Coronary artery (tissue), 2 donors: Measurements from ENCODE around the gene FSIP2.

Experiments
- DNase-seq: peaks from one replicate; pipeline ENCODE4 v3.0.0-alpha.2; 2017; ENCODE audit warnings: low spot score
- H3K27ac ChIP-seq, 2 donors: fragments of 200-600 bp; sonication (generic); one replicate each; pipeline ENCODE4 v1.5.1; 2016 to 2019
- H3K4me3 ChIP-seq: fragments of 200-600 bp; sonication (generic); 2 replicates; pipeline ENCODE4 v1.5.1; 2016; ENCODE audit warnings: mild to moderate bottlenecking, moderate library complexity
- TF ChIP-seq, protein P1 (sequence below): fragments of 200-600 bp; sonication (generic); IDR thresholded peaks from one replicate; pipeline ENCODE4 v1.5.1; 2019; ENCODE audit warnings: antibody characterized with exemption

The FSIP2 gene

GRCh38 chr2:185806783-185807182, 68.2 kb downstream of the FSIP2 start:
- Histone ChIP-seq H3K27ac (no peak overlapping the region), H3K4me3 (no peak overlapping the region)
- no peak for DNase-seq
- TF ChIP-seq, protein P1, sequence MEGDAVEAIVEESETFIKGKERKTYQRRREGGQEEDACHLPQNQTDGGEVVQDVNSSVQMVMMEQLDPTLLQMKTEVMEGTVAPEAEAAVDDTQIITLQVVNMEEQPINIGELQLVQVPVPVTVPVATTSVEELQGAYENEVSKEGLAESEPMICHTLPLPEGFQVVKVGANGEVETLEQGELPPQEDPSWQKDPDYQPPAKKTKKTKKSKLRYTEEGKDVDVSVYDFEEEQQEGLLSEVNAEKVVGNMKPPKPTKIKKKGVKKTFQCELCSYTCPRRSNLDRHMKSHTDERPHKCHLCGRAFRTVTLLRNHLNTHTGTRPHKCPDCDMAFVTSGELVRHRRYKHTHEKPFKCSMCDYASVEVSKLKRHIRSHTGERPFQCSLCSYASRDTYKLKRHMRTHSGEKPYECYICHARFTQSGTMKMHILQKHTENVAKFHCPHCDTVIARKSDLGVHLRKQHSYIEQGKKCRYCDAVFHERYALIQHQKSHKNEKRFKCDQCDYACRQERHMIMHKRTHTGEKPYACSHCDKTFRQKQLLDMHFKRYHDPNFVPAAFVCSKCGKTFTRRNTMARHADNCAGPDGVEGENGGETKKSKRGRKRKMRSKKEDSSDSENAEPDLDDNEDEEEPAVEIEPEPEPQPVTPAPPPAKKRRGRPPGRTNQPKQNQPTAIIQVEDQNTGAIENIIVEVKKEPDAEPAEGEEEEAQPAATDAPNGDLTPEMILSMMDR: no peak

- no peak for DNase-seq
- TF ChIP-seq, protein P1: no peak
- H3K27ac ChIP-seq: no peak overlapping the region
- H3K4me3 ChIP-seq: no peak overlapping the region
Observed at GRCh38 chr2:185807351-185807750, 68.7 kb downstream of the FSIP2 start.

DNA sequence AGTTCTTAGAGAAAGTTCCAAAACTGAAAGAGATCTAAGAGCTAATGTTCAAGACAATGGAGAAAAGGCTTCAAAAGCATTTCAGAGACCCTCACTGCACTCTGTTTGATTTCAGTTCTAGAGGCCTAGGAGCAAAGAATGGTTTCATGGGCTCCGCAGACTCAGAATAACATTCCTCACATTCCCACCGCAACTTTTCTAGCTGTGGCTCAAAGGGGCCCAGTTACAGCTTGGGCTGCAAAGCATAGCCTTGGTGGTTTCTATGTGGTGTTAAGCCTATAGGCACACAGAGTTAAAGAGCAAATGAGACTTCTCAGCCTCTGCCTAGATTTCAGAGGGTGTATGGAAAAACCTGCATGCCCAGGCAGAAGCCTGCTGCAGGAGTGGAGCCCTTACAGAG, 73.0 kb downstream of the FSIP2 start:
- Histone ChIP-seq H3K27ac (no peak overlapping the region), H3K4me3 (no peak overlapping the region)
- TF ChIP-seq, protein P1: no peak
- no peak for DNase-seq

DNA sequence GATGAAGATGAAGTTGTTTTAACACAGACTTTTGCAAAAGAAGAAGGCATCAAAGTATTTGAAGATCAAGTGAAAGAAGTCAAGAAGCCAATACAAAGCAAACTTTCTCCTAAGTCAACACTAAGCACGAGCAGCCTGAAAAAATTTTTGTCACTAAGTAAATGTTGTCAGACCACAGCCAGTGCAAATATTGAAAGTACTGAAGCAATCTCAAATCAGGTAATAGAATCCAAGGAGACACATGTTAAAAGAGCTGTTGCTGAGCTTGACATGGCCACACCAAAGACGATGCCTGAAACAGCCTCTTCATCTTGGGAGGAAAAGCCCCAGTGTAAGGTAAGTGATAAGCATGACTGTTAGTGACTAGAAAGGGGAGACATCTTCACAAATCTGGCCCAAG, 75.1 kb downstream of the FSIP2 start:
- no peak for DNase-seq
- Histone ChIP-seq H3K27ac (no peak overlapping the region), H3K4me3 (no peak overlapping the region)
- TF ChIP-seq, protein P1: no peak

- Histone ChIP-seq H3K4me3 (no peak overlapping the region), H3K27ac (no peak overlapping the region)
- TF ChIP-seq, protein P1: no peak
- DNase-seq: no peak
Observed at GRCh38 chr2:185817991-185818390, 79.4 kb downstream of the FSIP2 start.

DNA sequence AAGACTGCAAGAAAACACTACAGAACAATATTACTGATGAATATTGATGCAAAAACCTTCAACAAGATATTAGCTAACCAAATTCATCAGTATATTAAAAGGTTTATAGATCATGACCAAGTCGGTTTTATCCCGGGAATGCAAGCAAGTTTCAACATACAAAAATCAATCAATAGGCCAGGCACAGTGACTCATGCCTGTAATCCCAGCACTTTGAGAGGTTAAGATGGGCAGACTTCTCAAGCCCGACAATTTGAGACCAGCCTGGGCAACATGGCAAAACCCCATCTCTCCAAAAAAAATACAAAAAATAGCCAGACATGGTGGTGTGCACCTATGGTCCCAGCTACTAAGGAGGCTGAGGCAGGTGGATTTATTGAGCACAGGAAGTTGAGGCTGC, 82.9 kb downstream of the FSIP2 start:
- TF ChIP-seq, protein P1: no peak
- Histone ChIP-seq H3K27ac (no peak overlapping the region), H3K4me3 (no peak overlapping the region)
- no peak for DNase-seq

GRCh38 chr2:185823773-185824172, 85.2 kb downstream of the FSIP2 start:
- DNase-seq: no peak
- H3K27ac ChIP-seq: no peak overlapping the region
- TF ChIP-seq, protein P1: no peak
- no peak overlapping the region for H3K4me3 ChIP-seq
